Middle frontal gyrus (tissue), 1 donor: Measurements from ENCODE around the gene COMT.
A peak's percentile ranks its signal among the peaks of the same experiment; 100 is the strongest.

Experiments
- DNase-seq: peaks from one replicate; pipeline ENCODE4 v3.0.0-alpha.2; 2015; ENCODE audit warnings: low spot score; ENCODE audit errors: extremely low spot score

The COMT gene

GRCh38 chr22:20009582-20010306, 68.2 kb downstream of the COMT start:
- DNase-seq: no peak

- no peak for DNase-seq
These were observed 68.9 kb downstream of the COMT start for GRCh38 chr22:20010307-20011122.

- no peak for DNase-seq
These were observed 69.8 kb downstream of the COMT start for GRCh38 chr22:20011123-20011992.

GRCh38 chr22:20011993-20012740, 70.6 kb downstream of the COMT start:
- no peak for DNase-seq

- DNase-seq: no peak
These were observed 71.3 kb downstream of the COMT start for GRCh38 chr22:20012741-20013331.

- no peak for DNase-seq
These were observed 71.9 kb downstream of the COMT start for GRCh38 chr22:20013382-20013871.

- no peak for DNase-seq
These were observed 73.1 kb downstream of the COMT start for GRCh38 chr22:20014526-20015186.

- DNase-seq: no peak
These were observed 73.6 kb downstream of the COMT start for GRCh38 chr22:20015187-20015625.

- no peak for DNase-seq
These were observed 74.6 kb downstream of the COMT start for GRCh38 chr22:20015971-20016733.

- peak; percentile 85 for DNase-seq
These were observed 75.4 kb downstream of the COMT start, which contains the start of gene ARVCF for GRCh38 chr22:20016734-20017621. ARVCF (minus strand) TSS chr22:20016823; CDS start chr22:19990794, 26,029 bp downstream.

- DNase-seq: no peak
These were observed 76.0 kb downstream of the COMT start for GRCh38 chr22:20017622-20017958.

- DNase-seq: no peak
These were observed 76.4 kb downstream of the COMT start for GRCh38 chr22:20018001-20018400.
